Measurements from ENCODE around the gene MYOG.

DNA sequence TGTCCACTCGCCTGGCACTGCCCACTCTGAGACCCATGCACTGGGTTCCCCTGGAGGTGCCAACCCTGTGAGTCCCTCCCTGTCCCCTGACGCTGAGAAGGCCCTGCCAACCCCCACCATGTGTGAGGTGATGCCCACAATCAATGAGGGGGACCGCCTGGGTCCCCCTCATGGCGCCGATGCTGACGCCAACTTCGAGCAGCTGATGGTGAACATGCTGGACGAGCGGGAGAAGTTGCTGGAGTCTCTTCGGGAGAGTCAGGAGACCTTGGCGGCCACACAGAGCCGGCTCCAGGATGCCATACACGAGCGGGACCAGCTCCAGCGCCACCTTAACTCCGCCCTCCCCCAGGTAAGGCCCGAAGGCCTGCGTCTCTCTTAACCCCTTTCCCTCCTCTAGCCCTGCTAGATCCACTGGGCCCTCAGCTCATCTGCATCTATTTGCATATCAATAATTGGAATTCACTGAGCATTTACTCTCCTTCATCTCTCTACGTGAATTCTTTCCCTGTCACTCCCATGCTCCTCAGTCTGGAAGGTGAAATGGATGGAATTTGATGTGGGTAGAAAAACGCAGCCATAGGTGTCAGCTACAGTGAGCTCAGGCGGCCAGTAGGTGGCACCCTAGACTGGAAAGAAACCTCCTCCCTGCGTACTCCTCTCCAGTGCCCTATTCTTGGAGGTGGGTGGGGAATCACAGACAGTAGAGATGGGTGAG, 46.8 kb downstream of the MYOG start:
- TF ChIP-seq, protein P1, sequence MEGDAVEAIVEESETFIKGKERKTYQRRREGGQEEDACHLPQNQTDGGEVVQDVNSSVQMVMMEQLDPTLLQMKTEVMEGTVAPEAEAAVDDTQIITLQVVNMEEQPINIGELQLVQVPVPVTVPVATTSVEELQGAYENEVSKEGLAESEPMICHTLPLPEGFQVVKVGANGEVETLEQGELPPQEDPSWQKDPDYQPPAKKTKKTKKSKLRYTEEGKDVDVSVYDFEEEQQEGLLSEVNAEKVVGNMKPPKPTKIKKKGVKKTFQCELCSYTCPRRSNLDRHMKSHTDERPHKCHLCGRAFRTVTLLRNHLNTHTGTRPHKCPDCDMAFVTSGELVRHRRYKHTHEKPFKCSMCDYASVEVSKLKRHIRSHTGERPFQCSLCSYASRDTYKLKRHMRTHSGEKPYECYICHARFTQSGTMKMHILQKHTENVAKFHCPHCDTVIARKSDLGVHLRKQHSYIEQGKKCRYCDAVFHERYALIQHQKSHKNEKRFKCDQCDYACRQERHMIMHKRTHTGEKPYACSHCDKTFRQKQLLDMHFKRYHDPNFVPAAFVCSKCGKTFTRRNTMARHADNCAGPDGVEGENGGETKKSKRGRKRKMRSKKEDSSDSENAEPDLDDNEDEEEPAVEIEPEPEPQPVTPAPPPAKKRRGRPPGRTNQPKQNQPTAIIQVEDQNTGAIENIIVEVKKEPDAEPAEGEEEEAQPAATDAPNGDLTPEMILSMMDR (IDR thresholded peaks at IDR 0.05) = peak; percentile 82 to 92 (median 87)
- TF ChIP-seq EP300 (IDR thresholded peaks at IDR 0.05) (no peak), POLR2A (IDR thresholded peaks at IDR 0.05) (no peak)
